ENCODE measurements around the gene HSD17B4. TPM values are rescaled to one million over a fixed set of nuclear protein-coding genes. Genes with fewer than 3 reads are reported as not detected.

HSD17B4 gene, protein sequence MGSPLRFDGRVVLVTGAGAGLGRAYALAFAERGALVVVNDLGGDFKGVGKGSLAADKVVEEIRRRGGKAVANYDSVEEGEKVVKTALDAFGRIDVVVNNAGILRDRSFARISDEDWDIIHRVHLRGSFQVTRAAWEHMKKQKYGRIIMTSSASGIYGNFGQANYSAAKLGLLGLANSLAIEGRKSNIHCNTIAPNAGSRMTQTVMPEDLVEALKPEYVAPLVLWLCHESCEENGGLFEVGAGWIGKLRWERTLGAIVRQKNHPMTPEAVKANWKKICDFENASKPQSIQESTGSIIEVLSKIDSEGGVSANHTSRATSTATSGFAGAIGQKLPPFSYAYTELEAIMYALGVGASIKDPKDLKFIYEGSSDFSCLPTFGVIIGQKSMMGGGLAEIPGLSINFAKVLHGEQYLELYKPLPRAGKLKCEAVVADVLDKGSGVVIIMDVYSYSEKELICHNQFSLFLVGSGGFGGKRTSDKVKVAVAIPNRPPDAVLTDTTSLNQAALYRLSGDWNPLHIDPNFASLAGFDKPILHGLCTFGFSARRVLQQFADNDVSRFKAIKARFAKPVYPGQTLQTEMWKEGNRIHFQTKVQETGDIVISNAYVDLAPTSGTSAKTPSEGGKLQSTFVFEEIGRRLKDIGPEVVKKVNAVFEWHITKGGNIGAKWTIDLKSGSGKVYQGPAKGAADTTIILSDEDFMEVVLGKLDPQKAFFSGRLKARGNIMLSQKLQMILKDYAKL
- 160 TPM for total RNA-seq (ENCODE audit: unreplicated experiment)
- long read RNA-seq, transcript HSD17B4-201 (24 exons, 2,685 nt) = major isoform, 58 of 79 reads
- long read RNA-seq, partial matches to known transcripts = 4 of 79 reads
- long read RNA-seq, other reads (novel, unspliced or antisense) = 16 of 79 reads

DNA sequence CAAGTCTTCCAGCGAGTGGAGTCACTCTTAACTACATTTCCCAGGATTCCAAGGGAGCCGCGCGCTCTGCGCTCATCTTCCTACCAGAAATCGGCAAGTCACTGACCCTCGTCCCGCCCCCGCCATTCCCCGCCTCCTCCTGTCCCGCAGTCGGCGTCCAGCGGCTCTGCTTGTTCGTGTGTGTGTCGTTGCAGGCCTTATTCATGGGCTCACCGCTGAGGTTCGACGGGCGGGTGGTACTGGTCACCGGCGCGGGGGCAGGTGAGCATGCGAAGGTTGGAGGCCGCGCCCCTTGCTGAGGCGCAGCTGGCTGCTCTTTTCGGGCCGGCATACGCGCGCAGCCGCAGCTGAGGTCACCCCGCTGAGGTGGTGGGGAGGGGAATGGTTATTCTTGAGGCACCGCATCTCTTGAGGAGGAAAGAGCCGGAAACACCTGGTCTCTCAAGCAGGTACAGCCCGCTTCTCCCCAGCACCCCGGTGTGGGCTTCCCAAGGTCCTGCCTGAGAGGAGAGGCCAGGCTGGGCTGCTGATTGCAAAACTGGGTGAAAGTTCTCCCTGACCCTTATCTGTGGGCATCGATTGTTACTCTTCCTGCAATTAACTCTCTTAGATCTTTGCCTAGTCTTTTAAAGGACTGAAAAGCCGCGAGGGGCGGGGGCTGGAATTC lies at the start of gene HSD17B4:
Gene HSD17B4 (plus strand): TSS at position 125 of the 667 bp plus-strand sequence. CDS start 79 bp downstream, at position 204.
- DNase-seq (ENCODE audit: low spot score) = peak; percentile 78
- peak within 1 kb of the TSS; percentile 91 for H3K27ac Mint-ChIP-seq (ENCODE audit: unreplicated experiment)
- peaks cover 15% of the 10 kb centered on the region for H3K36me3 Mint-ChIP-seq (ENCODE audit: low read depth, unreplicated experiment)
- peaks cover 7% of the 10 kb centered on the region for H3K4me1 Mint-ChIP-seq (ENCODE audit: unreplicated experiment)
- peaks cover 7% of the 10 kb centered on the region for H3K9me3 Mint-ChIP-seq (ENCODE audit: unreplicated experiment)
- peaks cover 5% of the 10 kb centered on the region for H3K27me3 Mint-ChIP-seq (ENCODE audit: unreplicated experiment)
- TF ChIP-seq, protein P1, sequence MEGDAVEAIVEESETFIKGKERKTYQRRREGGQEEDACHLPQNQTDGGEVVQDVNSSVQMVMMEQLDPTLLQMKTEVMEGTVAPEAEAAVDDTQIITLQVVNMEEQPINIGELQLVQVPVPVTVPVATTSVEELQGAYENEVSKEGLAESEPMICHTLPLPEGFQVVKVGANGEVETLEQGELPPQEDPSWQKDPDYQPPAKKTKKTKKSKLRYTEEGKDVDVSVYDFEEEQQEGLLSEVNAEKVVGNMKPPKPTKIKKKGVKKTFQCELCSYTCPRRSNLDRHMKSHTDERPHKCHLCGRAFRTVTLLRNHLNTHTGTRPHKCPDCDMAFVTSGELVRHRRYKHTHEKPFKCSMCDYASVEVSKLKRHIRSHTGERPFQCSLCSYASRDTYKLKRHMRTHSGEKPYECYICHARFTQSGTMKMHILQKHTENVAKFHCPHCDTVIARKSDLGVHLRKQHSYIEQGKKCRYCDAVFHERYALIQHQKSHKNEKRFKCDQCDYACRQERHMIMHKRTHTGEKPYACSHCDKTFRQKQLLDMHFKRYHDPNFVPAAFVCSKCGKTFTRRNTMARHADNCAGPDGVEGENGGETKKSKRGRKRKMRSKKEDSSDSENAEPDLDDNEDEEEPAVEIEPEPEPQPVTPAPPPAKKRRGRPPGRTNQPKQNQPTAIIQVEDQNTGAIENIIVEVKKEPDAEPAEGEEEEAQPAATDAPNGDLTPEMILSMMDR (IDR thresholded peaks at IDR 0.05; ENCODE audit: unreplicated experiment) = no peak
- H3K4me3 Mint-ChIP-seq (ENCODE audit: unreplicated experiment) = peak within 1 kb of the TSS; percentile 96

DNA sequence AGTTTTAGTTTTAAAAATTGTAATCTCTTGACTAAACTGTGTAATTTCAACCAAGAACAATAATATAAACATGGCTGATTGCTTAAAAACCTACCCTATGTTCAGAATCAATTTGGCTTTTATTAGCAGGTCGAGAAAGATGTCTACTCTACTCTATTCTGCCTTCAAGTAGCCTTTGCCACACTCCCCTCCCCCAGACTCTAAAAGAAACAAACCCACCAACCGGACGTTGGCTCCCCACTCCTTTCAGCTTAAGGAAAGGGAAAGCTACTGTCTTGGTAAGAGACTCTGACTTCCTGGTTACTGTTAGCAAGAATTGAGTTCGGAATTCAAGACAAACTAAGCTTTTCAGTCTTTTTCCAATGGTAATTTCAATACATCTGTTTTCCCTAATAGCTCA lies 49.7 kb upstream of the HSD17B4 start:
- Mint-ChIP-seq H3K36me3 (ENCODE audit: low read depth, unreplicated experiment) (no peaks in the 10 kb centered on the region), H3K4me3 (ENCODE audit: unreplicated experiment) (no peak overlapping the region), H3K27ac (ENCODE audit: unreplicated experiment) (peak overlapping the region; percentile 91), H3K4me1 (ENCODE audit: unreplicated experiment) (peaks cover 10% of the 10 kb centered on the region), H3K9me3 (ENCODE audit: unreplicated experiment) (no peaks in the 10 kb centered on the region), H3K27me3 (ENCODE audit: unreplicated experiment) (peaks cover 2% of the 10 kb centered on the region)
- peak; percentile 10 for DNase-seq (ENCODE audit: low spot score)
- TF ChIP-seq, protein P1 (IDR thresholded peaks at IDR 0.05; ENCODE audit: unreplicated experiment) = no peak

DNA sequence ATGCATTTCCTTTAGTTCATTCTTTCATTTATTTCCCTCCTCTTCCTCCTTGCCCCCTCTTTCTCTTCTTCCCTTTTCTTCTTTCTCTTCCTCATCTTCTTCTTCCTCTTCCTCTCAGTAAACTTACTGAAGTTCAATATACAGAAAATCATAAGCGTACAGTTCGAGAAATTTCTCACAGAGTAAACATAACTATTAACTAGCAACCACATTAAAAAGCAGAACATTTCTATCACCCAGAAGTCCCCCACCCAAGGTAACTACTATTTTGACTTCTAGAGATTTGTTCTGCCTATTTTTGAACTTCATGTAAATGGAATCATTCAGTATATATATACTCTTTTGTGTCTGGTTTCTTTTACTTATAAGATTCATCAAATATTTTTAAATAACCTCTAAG lies 48.3 kb upstream of the HSD17B4 start:
- H3K27me3 Mint-ChIP-seq (ENCODE audit: unreplicated experiment) = peaks cover 2% of the 10 kb centered on the region
- no peaks in the 10 kb centered on the region for H3K36me3 Mint-ChIP-seq (ENCODE audit: low read depth, unreplicated experiment)
- H3K9me3 Mint-ChIP-seq (ENCODE audit: unreplicated experiment) = no peaks in the 10 kb centered on the region
- TF ChIP-seq, protein P1 (IDR thresholded peaks at IDR 0.05; ENCODE audit: unreplicated experiment) = no peak
- no peak overlapping the region for H3K27ac Mint-ChIP-seq (ENCODE audit: unreplicated experiment)
- H3K4me1 Mint-ChIP-seq (ENCODE audit: unreplicated experiment) = peaks cover 10% of the 10 kb centered on the region
- DNase-seq (ENCODE audit: low spot score) = no peak
- H3K4me3 Mint-ChIP-seq (ENCODE audit: unreplicated experiment) = no peak overlapping the region

DNA sequence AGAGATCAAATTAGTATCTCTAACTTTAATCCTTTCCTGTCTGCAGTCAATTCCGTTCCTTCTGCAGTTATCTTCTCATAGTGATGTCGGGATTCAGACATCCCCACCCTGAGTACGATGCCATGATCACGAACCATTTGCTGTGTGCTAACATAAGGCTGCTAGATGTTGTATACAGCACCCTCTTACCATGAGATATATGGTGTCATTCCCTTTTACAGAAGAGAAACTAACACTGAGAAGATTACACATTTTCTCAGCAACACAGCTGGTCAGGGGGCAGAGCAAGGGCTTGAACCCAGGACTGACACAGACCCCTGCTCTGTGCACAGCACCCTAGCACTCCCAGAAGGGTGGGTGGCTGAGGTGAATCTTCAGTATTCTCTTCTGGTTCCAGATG lies 46.9 kb upstream of the HSD17B4 start:
- Mint-ChIP-seq H3K27me3 (ENCODE audit: unreplicated experiment) (peaks cover 2% of the 10 kb centered on the region), H3K4me3 (ENCODE audit: unreplicated experiment) (no peak overlapping the region), H3K27ac (ENCODE audit: unreplicated experiment) (no peak overlapping the region), H3K4me1 (ENCODE audit: unreplicated experiment) (peaks cover 10% of the 10 kb centered on the region), H3K9me3 (ENCODE audit: unreplicated experiment) (no peaks in the 10 kb centered on the region), H3K36me3 (ENCODE audit: low read depth, unreplicated experiment) (no peaks in the 10 kb centered on the region)
- no peak for DNase-seq (ENCODE audit: low spot score)
- TF ChIP-seq, protein P1 (IDR thresholded peaks at IDR 0.05; ENCODE audit: unreplicated experiment) = no peak

Measured in endothelial cell (in vitro differentiated cells).